ENCODE measurements around the gene NCOA4. TPM values are rescaled to one million over a fixed set of nuclear protein-coding genes. Genes with fewer than 3 reads are reported as not detected.

NCOA4 gene
- total RNA-seq, 1 experiment from 2014 or later, result 68.0 TPM

GRCh38 chr10:46070749-46071148 is 40.3 kb upstream of the NCOA4 start:
- Histone ChIP-seq H3K27ac (ENCODE audit: low read depth, low read length) (no peak overlapping the region), H3K9me2 (ENCODE audit: insufficient read depth) (no peaks in the 10 kb centered on the region), H3K9me3 (ENCODE audit: control insufficient read depth in 1 of 2, insufficient read depth in 1 of 2, low read depth in 1 of 2, low read length in 2 of 2) (no peaks in the 10 kb centered on the region), H3K79me2 (ENCODE audit: insufficient read depth, low read length) (no peaks in the 10 kb centered on the region), H3K27me3 (ENCODE audit: insufficient read depth, low read length) (no peaks in the 10 kb centered on the region), H2AFZ (ENCODE audit: low read depth, low read length, poor library complexity, severe bottlenecking) (no peak overlapping the region), H3K36me3 (ENCODE audit: control insufficient read depth in 1 of 2, insufficient read depth in 2 of 2, low read length in 2 of 2) (no peaks in the 10 kb centered on the region), H3K9ac (ENCODE audit: low read length) (no peak overlapping the region), H3K4me1 (ENCODE audit: control insufficient read depth in 1 of 2, insufficient read depth in 2 of 2, low read length in 2 of 2) (no peaks in the 10 kb centered on the region), H3K4me3 (replicated peaks in 1 of 2; ENCODE audit: low read depth in 1 of 2, low read length in 2 of 2) (no peak overlapping the region), H4K20me1 (ENCODE audit: insufficient read depth) (no peaks in the 10 kb centered on the region), H3K4me2 (ENCODE audit: low read length) (no peak overlapping the region)
- ATAC-seq (no peak), DNase-seq (ENCODE audit: low read depth, low spot score) (no peak)
- POLR2A ChIA-PET, result no interaction called here
- no TSS peak for BruUV-seq (replicated peaks)
- intact Hi-C loops (cut with micrococcal nuclease), result no loop called here
- CTCF ChIA-PET, result no interaction called here
- RAD21 ChIA-PET (ENCODE audit: low non-redundant PET in 1 of 2, low total read pairs in 2 of 2, uncharacterized antibody in 2 of 2, unreplicated experiment in 2 of 2), result no interaction called here
- TF ChIP-seq EZH2phosphoT487 (IDR thresholded peaks at IDR 0.05; ENCODE audit: borderline replicate concordance), result no peak
- TF ChIP-seq EZH2 (IDR thresholded peaks at IDR 0.05), result no peak
- TF ChIP-seq EGR1 (IDR thresholded peaks at IDR 0.05; ENCODE audit: low read depth), result no peak
- TF ChIP-seq, protein P1, sequence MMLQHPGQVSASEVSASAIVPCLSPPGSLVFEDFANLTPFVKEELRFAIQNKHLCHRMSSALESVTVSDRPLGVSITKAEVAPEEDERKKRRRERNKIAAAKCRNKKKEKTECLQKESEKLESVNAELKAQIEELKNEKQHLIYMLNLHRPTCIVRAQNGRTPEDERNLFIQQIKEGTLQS (IDR thresholded peaks at IDR 0.05), result no peak
- no peak for TF ChIP-seq SIN3A (IDR thresholded peaks at IDR 0.05; ENCODE audit: low read depth)
- TF ChIP-seq POLR2AphosphoS5 (IDR thresholded peaks at IDR 0.05; ENCODE audit: low read depth, low read length), result no peak
- no peak for TF ChIP-seq ELF1 (IDR thresholded peaks at IDR 0.05; ENCODE audit: borderline replicate concordance, low read depth)
- no peak for TF ChIP-seq ZBTB33 (IDR thresholded peaks at IDR 0.05; ENCODE audit: extremely low read depth, insufficient replicate concordance, low read length)
- no peak for TF ChIP-seq SRF (IDR thresholded peaks at IDR 0.05; ENCODE audit: low read depth)
- no peak for TF ChIP-seq ZNF274 (IDR thresholded peaks at IDR 0.05; ENCODE audit: low read depth, low read length)
- no peak for TF ChIP-seq ZFX (IDR thresholded peaks at IDR 0.05)
- TF ChIP-seq CEBPB (IDR thresholded peaks at IDR 0.05; ENCODE audit: low read depth), result no peak

All from HCT116 (cell line).